ENCODE results near the gene IBA57.

GRCh38 chr1:228120857-228121489, 44.6 kb upstream of the IBA57 start:
- no peak for TF ChIP-seq CTCF (IDR thresholded peaks at IDR 0.05)
- no peak for TF ChIP-seq YY1 (IDR thresholded peaks at IDR 0.05; ENCODE audit: low read depth)
- TF ChIP-seq EP300 (IDR thresholded peaks at IDR 0.05; ENCODE audit: borderline replicate concordance in 1 of 2, low read depth in 1 of 2, low read length in 1 of 2), result no peak
- no peak for TF ChIP-seq TAF1 (IDR thresholded peaks at IDR 0.05; ENCODE audit: borderline replicate concordance, low read depth, low read length)
- no peak for TF ChIP-seq MAX (IDR thresholded peaks at IDR 0.05; ENCODE audit: low read depth)
- TF ChIP-seq USF2 (IDR thresholded peaks at IDR 0.05; ENCODE audit: borderline replicate concordance, low read depth, low read length), result no peak
- no peak for TF ChIP-seq NFIC (IDR thresholded peaks at IDR 0.05; ENCODE audit: borderline replicate concordance)
- no peak for TF ChIP-seq TCF12 (IDR thresholded peaks at IDR 0.05)
- TF ChIP-seq POLR2AphosphoS5 (IDR thresholded peaks at IDR 0.05; ENCODE audit: low read depth, low read length), result no peak
- TF ChIP-seq RCOR1 (IDR thresholded peaks at IDR 0.05; ENCODE audit: low read length), result no peak
